Measurements from ENCODE around the gene KRT26.

Gene KRT26

GRCh38 chr17:40794466-40794865 lies 22.5 kb upstream of the KRT26 start:
- TF ChIP-seq CTCF (IDR thresholded peaks at IDR 0.05; ENCODE audit: low read depth, low read length), result no peak
- DNase-seq (ENCODE audit: extremely low read depth, low read depth), result no peak

- no peak for DNase-seq (ENCODE audit: extremely low read depth, low read depth)
- TF ChIP-seq CTCF (IDR thresholded peaks at IDR 0.05; ENCODE audit: low read depth, low read length), result no peak
Observed at GRCh38 chr17:40793832-40794231, 21.8 kb upstream of the KRT26 start.

GRCh38 chr17:40791787-40792436 lies 19.9 kb upstream of the KRT26 start:
- no peak for DNase-seq (ENCODE audit: extremely low read depth, low read depth)
- TF ChIP-seq CTCF (IDR thresholded peaks at IDR 0.05; ENCODE audit: low read depth, low read length), result peak; percentile 67

GRCh38 chr17:40791111-40791510 lies 19.1 kb upstream of the KRT26 start:
- TF ChIP-seq CTCF (IDR thresholded peaks at IDR 0.05; ENCODE audit: low read depth, low read length), result no peak
- no peak for DNase-seq (ENCODE audit: extremely low read depth, low read depth)

GRCh38 chr17:40782450-40782849 lies 10.4 kb upstream of the KRT26 start, which contains the start of gene KRT27:
Gene KRT27 (minus strand): TSS chr17:40782550. CDS start chr17:40782493, 57 bp downstream.
- no peak for DNase-seq (ENCODE audit: extremely low read depth, low read depth)
- TF ChIP-seq CTCF (IDR thresholded peaks at IDR 0.05; ENCODE audit: low read depth, low read length), result no peak

- no peak for DNase-seq (ENCODE audit: extremely low read depth, low read depth)
- no peak for TF ChIP-seq CTCF (IDR thresholded peaks at IDR 0.05; ENCODE audit: low read depth, low read length)
Observed at GRCh38 chr17:40779181-40779909, 7.3 kb upstream of the KRT26 start.

- no peak for TF ChIP-seq CTCF (IDR thresholded peaks at IDR 0.05; ENCODE audit: low read depth, low read length)
- no peak for DNase-seq (ENCODE audit: extremely low read depth, low read depth)
Observed at GRCh38 chr17:40778461-40778860, 6.5 kb upstream of the KRT26 start.

Measured in AG09319 (cell line).